ENCODE measurements around the gene PPP1R14C. TPM values are rescaled to one million over a fixed set of nuclear protein-coding genes. Genes with fewer than 3 reads are reported as not detected.

PPP1R14C gene
- total and polyA plus RNA-seq, 10 donors: 0.06 to 0.39 (median 0.18) TPM; not detected in 4

GRCh38 chr6:150248300-150248699 lies 105.5 kb downstream of the PPP1R14C start:
- no peak for DNase-seq
- intact Hi-C loops (cut with DNase I; ENCODE audit: low total_unique reads): no loop called here
- no peaks in the 10 kb centered on the region for H3K4me1 ChIP-seq

GRCh38 chr6:150249261-150249660 lies 106.4 kb downstream of the PPP1R14C start:
- 79 to 92% (median 85%) methylated on average over 2 of the region's 2 CpGs for WGBS, 5 donors
- no peaks in the 10 kb centered on the region for H3K36me3 ChIP-seq
- no peaks in the 10 kb centered on the region for H3K4me1 ChIP-seq
- peaks cover 0 to 21% (median 11%) of the 10 kb centered on the region in 8 donors for H3K9me3 ChIP-seq
- no peak for DNase-seq
- H3K27ac ChIP-seq: no peak overlapping the region
- H3K27me3 ChIP-seq (replicated peaks in 1 of 7): no peaks in the 10 kb centered on the region
- no peak for TF ChIP-seq CTCF (IDR thresholded peaks at IDR 0.05 in 8 of 11, conservative IDR thresholded peaks at IDR 0.05 in 3 of 11)
- no peak for TF ChIP-seq POLR2A (IDR thresholded peaks at IDR 0.05)
- no peak for TF ChIP-seq POLR2AphosphoS5 (IDR thresholded peaks at IDR 0.05)
- intact Hi-C loops (cut with DNase I; ENCODE audit: low total_unique reads): no loop called here
- no peak overlapping the region for H3K4me3 ChIP-seq

More at GRCh38 chr6:150248300-150248699, 105.5 kb downstream of the PPP1R14C start:
- no peak overlapping the region for H3K4me3 ChIP-seq
- TF ChIP-seq CTCF (IDR thresholded peaks at IDR 0.05 in 8 of 11, conservative IDR thresholded peaks at IDR 0.05 in 3 of 11) (no peak), POLR2A (IDR thresholded peaks at IDR 0.05) (no peak), POLR2AphosphoS5 (IDR thresholded peaks at IDR 0.05) (no peak)
- no peak overlapping the region for H3K27ac ChIP-seq
- H3K36me3 ChIP-seq: no peaks in the 10 kb centered on the region
- WGBS, 5 donors: 50 to 70% (median 59%) methylated on average over 1 of the region's 1 CpG
- peaks cover 0 to 21% (median 11%) of the 10 kb centered on the region in 8 donors for H3K9me3 ChIP-seq
- H3K27me3 ChIP-seq (replicated peaks in 1 of 7): no peaks in the 10 kb centered on the region

GRCh38 chr6:150250826-150251225 lies 108.0 kb downstream of the PPP1R14C start:
- Histone ChIP-seq H3K9me3 (peaks cover 0 to 21% (median 11%) of the 10 kb centered on the region in 8 donors), H3K4me3 (no peak overlapping the region), H3K27me3 (replicated peaks in 1 of 7) (peaks cover 0 to 6% (median 0%) of the 10 kb centered on the region in 7 donors), H3K4me1 (no peaks in the 10 kb centered on the region), H3K27ac (no peak overlapping the region), H3K36me3 (no peaks in the 10 kb centered on the region)
- DNase-seq: no peak
- no peak for TF ChIP-seq POLR2A (IDR thresholded peaks at IDR 0.05)
- TF ChIP-seq CTCF (IDR thresholded peaks at IDR 0.05 in 8 of 11, conservative IDR thresholded peaks at IDR 0.05 in 3 of 11): no peak
- TF ChIP-seq POLR2AphosphoS5 (IDR thresholded peaks at IDR 0.05): no peak
- intact Hi-C loops (cut with DNase I; ENCODE audit: low total_unique reads): no loop called here
- WGBS, 5 donors: 57 to 75% (median 61%) methylated on average over 4 of the region's 4 CpGs

- WGBS, 5 donors: 93 to 95% (median 94%) methylated on average over 6 of the region's 6 CpGs
- no peak for DNase-seq
- Histone ChIP-seq H3K4me1 (no peaks in the 10 kb centered on the region), H3K27me3 (replicated peaks in 1 of 7) (peaks cover 0 to 7% (median 0%) of the 10 kb centered on the region in 7 donors), H3K36me3 (no peaks in the 10 kb centered on the region), H3K4me3 (no peak overlapping the region), H3K9me3 (peaks cover 0 to 21% (median 11%) of the 10 kb centered on the region in 8 donors), H3K27ac (no peak overlapping the region)
- intact Hi-C loops (cut with DNase I; ENCODE audit: low total_unique reads): no loop called here
- TF ChIP-seq POLR2A (IDR thresholded peaks at IDR 0.05): no peak
- TF ChIP-seq CTCF (IDR thresholded peaks at IDR 0.05 in 8 of 11, conservative IDR thresholded peaks at IDR 0.05 in 3 of 11): no peak
- no peak for TF ChIP-seq POLR2AphosphoS5 (IDR thresholded peaks at IDR 0.05)
These were observed 108.8 kb downstream of the PPP1R14C start for GRCh38 chr6:150251566-150252186.
